ENCODE data around the gene SEPHS1. TPM values are rescaled to one million over a fixed set of nuclear protein-coding genes. Genes with fewer than 3 reads are reported as not detected.
"Not testable (repeated sequence)": the region's sequence is repeated elsewhere in the genome, so short reads cannot be mapped to it uniquely, and the experiment has no call there.

SEPHS1 gene
- total RNA-seq, 2 donors from 2014 or later, result 33.4 to 37.4 TPM

GRCh38 chr10:13302821-13303555 lies 45.1 kb downstream of the SEPHS1 start:
- ATAC-seq, result no peak
- intact Hi-C loops (cut with DNase I, micrococcal nuclease), result no loop called here
- no peak for DNase-seq

GRCh38 chr10:13299437-13300287 lies 48.4 kb downstream of the SEPHS1 start, which contains the start of gene PHYH:
PHYH (minus strand) TSS chr10:13300064; CDS start chr10:13300042, 22 bp downstream.
- peak; percentile 86 for ATAC-seq
- intact Hi-C loops (cut with DNase I, micrococcal nuclease), result loop anchor here in 1 of 2 donors (10.0 kb wide), 1 partner anchor 135 kb away; the partner anchor contains the start of gene MCM10
- peak; percentile 91 to 94 for DNase-seq

GRCh38 chr10:13298748-13299436 lies 49.2 kb downstream of the SEPHS1 start:
- no peak for ATAC-seq
- no peak for DNase-seq
- intact Hi-C loops (cut with DNase I, micrococcal nuclease), result loop anchor here in 1 of 2 donors (10.0 kb wide), 1 partner anchor 134 kb away; the partner anchor contains the start of gene MCM10

- ATAC-seq, result no peak
- DNase-seq, result no peak
- intact Hi-C loops (cut with DNase I, micrococcal nuclease), result loop anchor here in 1 of 2 donors (10.0 kb wide), 1 partner anchor 132 kb away; the partner anchor contains the start of gene MCM10
Measured at GRCh38 chr10:13296476-13296875, 51.6 kb downstream of the SEPHS1 start.

GRCh38 chr10:13294784-13295183 lies 53.3 kb downstream of the SEPHS1 start:
- ATAC-seq (no peak), DNase-seq (no peak)
- intact Hi-C loops (cut with DNase I, micrococcal nuclease), result loop anchor here in 1 of 2 donors (10.0 kb wide), 1 partner anchor 130 kb away; the partner anchor contains the start of gene MCM10

GRCh38 chr10:13291821-13292773 lies 56.0 kb downstream of the SEPHS1 start:
- no peak for ATAC-seq
- intact Hi-C loops (cut with DNase I, micrococcal nuclease), result loop anchor here in 1 of 2 donors (10.0 kb wide), 1 partner anchor 127 kb away; the partner anchor contains the start of gene MCM10
- no peak for DNase-seq

- no peak for ATAC-seq
- intact Hi-C loops (cut with DNase I, micrococcal nuclease), result loop anchor here in 1 of 2 donors (10.0 kb wide), 1 partner anchor 126 kb away; the partner anchor contains the start of gene MCM10
- DNase-seq, result no peak
Measured at GRCh38 chr10:13291061-13291460, 57.0 kb downstream of the SEPHS1 start.

GRCh38 chr10:13284050-13284449 lies 64.0 kb downstream of the SEPHS1 start:
- intact Hi-C loops (cut with DNase I, micrococcal nuclease), result no loop called here
- ATAC-seq (no peak), DNase-seq (no peak)

GRCh38 chr10:13282348-13282747 lies 65.7 kb downstream of the SEPHS1 start:
- ATAC-seq; DNase-seq; intact Hi-C loops (cut with DNase I, micrococcal nuclease): not testable (repeated sequence)

- no peak for ATAC-seq
- DNase-seq, result no peak
- intact Hi-C loops (cut with DNase I, micrococcal nuclease), result no loop called here
Measured at GRCh38 chr10:13276749-13277365, 71.2 kb downstream of the SEPHS1 start.

GRCh38 chr10:13276146-13276545 lies 71.9 kb downstream of the SEPHS1 start:
- ATAC-seq; intact Hi-C loops (cut with DNase I, micrococcal nuclease); DNase-seq: not testable (repeated sequence)

GRCh38 chr10:13272164-13272571 lies 75.9 kb downstream of the SEPHS1 start:
- intact Hi-C loops (cut with DNase I, micrococcal nuclease), result no loop called here
- DNase-seq (peak; percentile 31 to 33), ATAC-seq (no peak)

- DNase-seq, result peak; percentile 46 to 70
- intact Hi-C loops (cut with DNase I, micrococcal nuclease), result no loop called here
- ATAC-seq, result peak; percentile 52
Measured at GRCh38 chr10:13271552-13272163, 76.4 kb downstream of the SEPHS1 start.

- ATAC-seq (peak; percentile 97), DNase-seq (peak in 1 of 2 donors; percentile 40)
- intact Hi-C loops (cut with DNase I, micrococcal nuclease), result no loop called here
Measured at GRCh38 chr10:13270877-13271551, 77.1 kb downstream of the SEPHS1 start.

GRCh38 chr10:13268841-13269240 lies 79.3 kb downstream of the SEPHS1 start:
- no peak for ATAC-seq
- intact Hi-C loops (cut with DNase I, micrococcal nuclease), result no loop called here
- DNase-seq, result no peak

- intact Hi-C loops (cut with DNase I, micrococcal nuclease), result no loop called here
- DNase-seq (no peak), ATAC-seq (no peak)
Measured at GRCh38 chr10:13268310-13268709, 79.8 kb downstream of the SEPHS1 start.

Measured in left colon (tissue), 2 donors.